OCI-LY7 (cell line): Measurements from ENCODE around the gene SHC2. TPM values are rescaled to one million over a fixed set of nuclear protein-coding genes. Genes with fewer than 3 reads are reported as not detected.

ENCODE experiments used
- BruUV-seq: library from RNA; stranded (reverse); fragments of 400-500 nt; replicated peaks from 2 replicates; lab custom pipeline; 2021; lab: Mats Ljungman, UMichigan
- CTCF ChIA-PET: fragments of 300-600 bp; sonication (Branson Sonifier 250); formaldehyde crosslinking; loops from one replicate; lab custom pipeline; 2022; ENCODE audit warnings: antibody characterized with exemption; ENCODE audit not compliant: unreplicated experiment; lab: Charles Lee
- POLR2A ChIA-PET: fragments of 300-600 bp; sonication (Branson Sonifier 250); formaldehyde crosslinking; loops from one replicate; lab custom pipeline; 2022; ENCODE audit warnings: antibody characterized with exemption; lab: Charles Lee
- DNase-seq: peaks from one replicate; pipeline ENCODE4 v3.0.0-alpha.2; 2015; ENCODE audit warnings: low spot score
- H2AFZ ChIP-seq: fragments of 200-600 bp; sonication (generic), shearing (Covaris generic); 2 replicates; pipeline ENCODE4 v1.6.1; 2014; ENCODE audit warnings: mild to moderate bottlenecking, antibody characterized with exemption, low read length, moderate library complexity
- H3K27ac ChIP-seq: fragments of 200-600 bp; sonication (generic); 2 replicates; pipeline ENCODE4 v1.5.1; 2014; ENCODE audit warnings: mixed run types, low read depth, mild to moderate bottlenecking, moderate library complexity, low read length, inconsistent platforms; ENCODE audit not compliant: poor library complexity, severe bottlenecking
- H3K36me3 ChIP-seq: fragments of 200-600 bp; sonication (generic); 2 replicates; pipeline ENCODE4 v1.6.1; 2014; ENCODE audit warnings: mild to moderate bottlenecking, antibody characterized with exemption, low read length, moderate library complexity, mixed read lengths; ENCODE audit not compliant: insufficient read depth
- H3K4me1 ChIP-seq: fragments of 200-600 bp; sonication (generic); 2 replicates; pipeline ENCODE4 v1.5.1; 2014; ENCODE audit warnings: mild to moderate bottlenecking, low read length; ENCODE audit not compliant: insufficient read depth, poor library complexity, severe bottlenecking
- H3K4me2 ChIP-seq: fragments of 200-600 bp; sonication (generic); 2 replicates; pipeline ENCODE4 v1.6.1; 2014; ENCODE audit warnings: mild to moderate bottlenecking, low read length
- H3K4me3 ChIP-seq: fragments of 200-600 bp; sonication (generic); 2 replicates; pipeline ENCODE4 v1.5.1; 2014; ENCODE audit warnings: mild to moderate bottlenecking, low read depth, low read length; ENCODE audit not compliant: poor library complexity, severe bottlenecking
- H3K79me2 ChIP-seq: fragments of 200-600 bp; sonication (generic); 2 replicates; pipeline ENCODE4 v1.6.1; 2016; ENCODE audit warnings: low read depth, mild to moderate bottlenecking, low read length, moderate library complexity, mixed read lengths; ENCODE audit not compliant: insufficient read depth
- H3K9me2 ChIP-seq: fragments of 200-600 bp; sonication (generic); 2 replicates; pipeline ENCODE4 v1.6.1; 2016; ENCODE audit warnings: mild to moderate bottlenecking, low read length, mixed read lengths; ENCODE audit not compliant: insufficient read depth
- H3K9me3 ChIP-seq: fragments of 200-600 bp; sonication (generic); 2 replicates; pipeline ENCODE4 v1.6.1; 2014; ENCODE audit warnings: mild to moderate bottlenecking, mixed run types, low read length, mixed read lengths
- H4K20me1 ChIP-seq: fragments of 200-600 bp; sonication (generic); 2 replicates; pipeline ENCODE4 v1.6.1; 2014; ENCODE audit warnings: mild to moderate bottlenecking, antibody characterized with exemption, low read length, moderate library complexity, mixed read lengths; ENCODE audit not compliant: insufficient read depth
- EZH2phosphoT487 ChIP-seq: fragments of 200-600 bp; sonication (generic); IDR thresholded peaks from 2 replicates; pipeline ENCODE4 v1.6.1; 2018; ENCODE audit warnings: low read depth, borderline replicate concordance, mild to moderate bottlenecking, mixed run types, antibody characterized with exemption, low read length, moderate library complexity, mixed read lengths
- intact Hi-C: fragments of 100-400 bp; cut with micrococcal nuclease; formaldehyde crosslinking; loops from one replicate; pipeline ENCODE4 v1.10.0; 2022; ENCODE audit not compliant: unreplicated experiment
- total RNA-seq, 2 experiments: library from RNA; depleted of rRNA in 1 of 2; stranded (reverse); fragments of >200 nt in 1 of 2; shearing (Covaris generic) in 1 of 2; gene quantifications; 2 replicates each; pipeline ENCODE4 v1.2.3, GENCODE V29; 2014 to 2022
- TF ChIP-seq, protein P1 (sequence below): fragments of 200-600 bp; sonication (generic); conservative IDR thresholded peaks from 2 replicates; pipeline ENCODE4 v1.5.1; 2014; ENCODE audit warnings: mild to moderate bottlenecking, antibody characterized with exemption, low read length, moderate library complexity, mixed read lengths

Gene SHC2
- total RNA-seq, 2 experiments from 2014 or later = 0.28 to 0.65 TPM

DNA sequence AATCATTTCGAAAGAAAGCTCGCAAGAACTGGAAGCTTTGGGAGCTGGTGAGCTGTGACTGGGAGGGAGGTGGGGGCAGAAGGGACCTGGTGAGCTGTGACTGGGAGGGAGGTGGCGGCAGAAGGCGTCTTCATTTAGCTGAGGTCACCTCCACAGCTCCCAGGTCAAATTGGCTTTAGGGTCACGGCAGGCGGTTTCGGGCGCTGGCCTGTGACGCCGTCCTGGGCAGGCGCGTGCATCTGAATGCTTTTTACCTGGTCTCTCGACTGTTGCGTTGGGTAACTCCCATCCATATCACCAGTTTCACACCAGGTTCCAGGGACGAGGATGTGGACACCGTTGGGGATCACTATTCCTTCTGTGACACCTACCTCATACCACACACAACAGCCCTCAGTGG lies 81.0 kb downstream of the SHC2 start:
- Histone ChIP-seq H3K9me2 (no peaks in the 10 kb centered on the region), H3K9me3 (no peaks in the 10 kb centered on the region; the same call in 1 of the 2 replicates), H3K4me2 (no peak overlapping the region), H3K36me3 (no peaks in the 10 kb centered on the region), H3K4me1 (peaks cover 28% of the 10 kb centered on the region), H3K79me2 (no peaks in the 10 kb centered on the region), H2AFZ (no peak overlapping the region), H4K20me1 (no peaks in the 10 kb centered on the region), H3K27ac (no peak overlapping the region), H3K4me3 (no peak overlapping the region)
- DNase-seq = no peak
- TF ChIP-seq EZH2phosphoT487 = no peak
- TF ChIP-seq, protein P1, sequence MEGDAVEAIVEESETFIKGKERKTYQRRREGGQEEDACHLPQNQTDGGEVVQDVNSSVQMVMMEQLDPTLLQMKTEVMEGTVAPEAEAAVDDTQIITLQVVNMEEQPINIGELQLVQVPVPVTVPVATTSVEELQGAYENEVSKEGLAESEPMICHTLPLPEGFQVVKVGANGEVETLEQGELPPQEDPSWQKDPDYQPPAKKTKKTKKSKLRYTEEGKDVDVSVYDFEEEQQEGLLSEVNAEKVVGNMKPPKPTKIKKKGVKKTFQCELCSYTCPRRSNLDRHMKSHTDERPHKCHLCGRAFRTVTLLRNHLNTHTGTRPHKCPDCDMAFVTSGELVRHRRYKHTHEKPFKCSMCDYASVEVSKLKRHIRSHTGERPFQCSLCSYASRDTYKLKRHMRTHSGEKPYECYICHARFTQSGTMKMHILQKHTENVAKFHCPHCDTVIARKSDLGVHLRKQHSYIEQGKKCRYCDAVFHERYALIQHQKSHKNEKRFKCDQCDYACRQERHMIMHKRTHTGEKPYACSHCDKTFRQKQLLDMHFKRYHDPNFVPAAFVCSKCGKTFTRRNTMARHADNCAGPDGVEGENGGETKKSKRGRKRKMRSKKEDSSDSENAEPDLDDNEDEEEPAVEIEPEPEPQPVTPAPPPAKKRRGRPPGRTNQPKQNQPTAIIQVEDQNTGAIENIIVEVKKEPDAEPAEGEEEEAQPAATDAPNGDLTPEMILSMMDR = no peak
- ChIA-PET POLR2A (no interaction called here), CTCF (no interaction called here)
- intact Hi-C loops = no loop called here
- BruUV-seq = no TSS peak

DNA sequence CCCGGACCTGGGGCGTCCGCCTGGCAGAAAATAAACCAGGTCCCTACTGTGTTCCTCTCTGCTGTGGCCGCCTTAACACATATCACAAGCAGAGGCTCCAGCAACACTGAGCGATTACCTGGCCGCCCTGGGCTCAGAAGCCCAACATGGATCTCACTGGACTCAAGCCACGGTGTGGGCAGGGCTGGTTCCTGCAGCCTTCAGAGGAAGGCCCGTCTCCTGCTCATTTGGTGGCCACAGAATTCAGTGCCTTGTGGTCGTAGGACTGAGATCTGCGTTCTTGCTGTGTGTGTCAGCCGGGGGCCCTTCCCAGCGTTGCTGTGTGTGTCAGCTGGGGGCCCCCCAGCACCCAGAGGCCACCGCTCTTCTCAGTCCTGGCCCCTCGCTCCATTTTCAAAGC lies 82.1 kb downstream of the SHC2 start:
- Histone ChIP-seq H3K79me2 (no peaks in the 10 kb centered on the region), H3K4me1 (peaks cover 17% of the 10 kb centered on the region), H3K9me3 (no peaks in the 10 kb centered on the region; the same call in 1 of the 2 replicates), H4K20me1 (no peaks in the 10 kb centered on the region), H2AFZ (no peak overlapping the region), H3K4me2 (no peak overlapping the region), H3K9me2 (no peaks in the 10 kb centered on the region), H3K27ac (no peak overlapping the region), H3K36me3 (no peaks in the 10 kb centered on the region), H3K4me3 (no peak overlapping the region)
- CTCF ChIA-PET = no interaction called here
- no peak for DNase-seq
- intact Hi-C loops = no loop called here
- POLR2A ChIA-PET = no interaction called here
- TF ChIP-seq, protein P1 = no peak
- no peak for TF ChIP-seq EZH2phosphoT487
- BruUV-seq = no TSS peak

DNA sequence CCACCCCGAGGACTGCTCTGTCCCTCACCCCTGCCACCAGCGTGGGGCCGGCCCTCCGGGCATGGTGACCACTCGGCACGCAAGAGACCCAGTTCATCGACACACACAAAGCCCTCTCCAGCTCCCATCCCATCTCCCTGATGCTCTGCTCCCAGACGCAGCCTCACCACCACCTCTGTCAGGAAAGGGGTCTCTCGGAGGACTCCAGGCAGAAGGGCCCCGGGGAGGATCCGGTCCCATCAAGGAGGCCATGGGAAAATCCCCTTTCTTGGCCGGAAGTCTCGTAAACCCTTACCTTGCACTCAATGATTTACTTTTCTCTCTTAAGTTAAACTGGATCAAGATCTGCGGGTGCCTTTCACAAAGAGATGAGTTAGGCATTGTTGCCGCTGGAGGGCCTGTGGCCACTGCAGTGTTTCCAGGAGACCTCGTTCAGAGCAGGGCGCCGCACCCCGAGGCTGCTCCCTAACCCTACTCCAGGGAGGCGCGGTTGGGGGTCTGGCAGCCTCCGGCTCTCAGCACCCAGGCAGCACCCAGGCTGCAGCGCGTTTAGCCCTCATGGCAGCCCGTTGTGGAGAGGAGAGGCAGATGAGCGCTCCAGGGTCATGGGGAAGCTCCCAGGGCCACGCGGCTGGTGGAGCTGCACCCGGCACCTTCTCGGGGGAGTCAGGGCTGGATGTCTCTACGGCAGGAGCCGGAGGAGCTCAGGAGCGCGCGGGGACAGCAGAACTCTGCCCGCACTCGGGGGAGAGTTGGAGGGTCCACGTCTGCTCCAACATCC lies 82.8 kb downstream of the SHC2 start:
- Histone ChIP-seq H3K79me2 (no peaks in the 10 kb centered on the region), H3K36me3 (no peaks in the 10 kb centered on the region), H3K9me3 (no peaks in the 10 kb centered on the region), H3K9me2 (no peaks in the 10 kb centered on the region), H3K4me3 (no peak overlapping the region), H3K27ac (no peak overlapping the region), H4K20me1 (no peaks in the 10 kb centered on the region), H3K4me1 (peaks cover 10% of the 10 kb centered on the region), H3K4me2 (no peak overlapping the region), H2AFZ (no peak overlapping the region)
- DNase-seq = no peak
- no TSS peak for BruUV-seq
- CTCF ChIA-PET = no interaction called here
- TF ChIP-seq EZH2phosphoT487 = no peak
- TF ChIP-seq, protein P1 = no peak
- POLR2A ChIA-PET = no interaction called here
- intact Hi-C loops = no loop called here
